ENCODE data around the gene ZNRD2.
"Not testable (repeated sequence)": the region's sequence is repeated elsewhere in the genome, so short reads cannot be mapped to it uniquely, and the experiment has no call there.

ZNRD2 gene

GRCh38 chr11:65569973-65570918 is at the start of gene ZNRD2:
Gene ZNRD2 (plus strand): TSS chr11:65570477. CDS start chr11:65570492, 15 bp downstream.
- DNase-seq: peak; percentile 94 to 96

- DNase-seq: not testable (repeated sequence)
Observed at GRCh38 chr11:65521777-65522521, 48.3 kb upstream of the ZNRD2 start.

- DNase-seq: peak in 1 of 2 experiments; percentile 14
Observed at GRCh38 chr11:65522718-65523630, 47.3 kb upstream of the ZNRD2 start.

GRCh38 chr11:65523631-65523968 is 46.7 kb upstream of the ZNRD2 start:
- DNase-seq: not testable (repeated sequence)

- no peak for DNase-seq
Observed at GRCh38 chr11:65524014-65524740, 46.1 kb upstream of the ZNRD2 start.

- DNase-seq: peak in 1 of 2 experiments; percentile 13
Observed at GRCh38 chr11:65524741-65525545, 45.3 kb upstream of the ZNRD2 start, which contains the start of gene SCYL1. Gene SCYL1 (plus strand): TSS chr11:65525083. CDS start chr11:65525154, 71 bp downstream.

GRCh38 chr11:65525546-65526480 is 44.5 kb upstream of the ZNRD2 start:
- DNase-seq: no peak

- no peak for DNase-seq
Observed at GRCh38 chr11:65526744-65527143, 43.5 kb upstream of the ZNRD2 start.

- no peak for DNase-seq
Observed at GRCh38 chr11:65528819-65529350, 41.4 kb upstream of the ZNRD2 start.

GRCh38 chr11:65529475-65530156 is 40.7 kb upstream of the ZNRD2 start:
- DNase-seq: no peak

GRCh38 chr11:65530157-65530496 is 40.1 kb upstream of the ZNRD2 start:
- peak; percentile 13 to 21 for DNase-seq

GRCh38 chr11:65532388-65533064 is 37.8 kb upstream of the ZNRD2 start:
- no peak for DNase-seq

- DNase-seq: no peak
Observed at GRCh38 chr11:65535102-65535501, 35.2 kb upstream of the ZNRD2 start.

GRCh38 chr11:65536412-65537295 is 33.6 kb upstream of the ZNRD2 start:
- no peak for DNase-seq

GRCh38 chr11:65537296-65537597 is 33.0 kb upstream of the ZNRD2 start:
- no peak for DNase-seq

- DNase-seq: no peak
Observed at GRCh38 chr11:65537620-65538231, 32.6 kb upstream of the ZNRD2 start.

- DNase-seq: no peak
Observed at GRCh38 chr11:65538232-65538914, 31.9 kb upstream of the ZNRD2 start.
